GM21381 (cell line): ENCODE results near the gene OLAH.

Source experiments
- ATAC-seq: cut with Tn5 transposase; IDR thresholded peaks from one replicate; pipeline ENCODE4 v1.9.1; 2021; ENCODE audit warnings: mild to moderate bottlenecking, moderate library complexity; ENCODE audit not compliant: unreplicated experiment

Gene OLAH

DNA sequence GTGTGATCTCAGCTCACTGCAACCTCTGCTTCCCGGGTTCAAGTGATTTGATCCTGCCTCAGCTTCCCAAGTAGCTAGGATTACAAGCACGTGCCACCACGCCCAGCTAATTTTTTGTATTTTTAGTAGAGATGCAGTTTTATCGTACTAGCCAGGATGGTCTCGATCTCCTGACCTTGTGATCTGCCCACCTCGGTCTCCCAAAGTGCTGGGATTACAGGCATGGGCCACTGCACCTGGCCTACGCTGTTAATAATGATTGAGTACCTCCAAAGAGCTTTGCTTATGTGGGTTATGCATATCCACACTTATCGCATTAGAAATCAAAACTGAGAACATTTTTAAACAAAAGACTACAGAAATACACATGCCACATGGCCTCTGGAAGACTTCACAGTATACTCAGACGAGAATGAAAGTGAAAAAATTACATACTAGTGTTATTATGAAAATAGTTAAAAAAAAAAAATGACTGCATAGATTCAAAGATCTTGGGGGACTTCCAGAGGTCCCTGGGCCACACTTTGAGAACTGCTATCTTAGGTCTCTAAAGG lies 78.8 kb downstream of the OLAH start:
- ATAC-seq, result peak; percentile 89
